ENCODE data around the gene PITPNM3.

The PITPNM3 gene

DNA sequence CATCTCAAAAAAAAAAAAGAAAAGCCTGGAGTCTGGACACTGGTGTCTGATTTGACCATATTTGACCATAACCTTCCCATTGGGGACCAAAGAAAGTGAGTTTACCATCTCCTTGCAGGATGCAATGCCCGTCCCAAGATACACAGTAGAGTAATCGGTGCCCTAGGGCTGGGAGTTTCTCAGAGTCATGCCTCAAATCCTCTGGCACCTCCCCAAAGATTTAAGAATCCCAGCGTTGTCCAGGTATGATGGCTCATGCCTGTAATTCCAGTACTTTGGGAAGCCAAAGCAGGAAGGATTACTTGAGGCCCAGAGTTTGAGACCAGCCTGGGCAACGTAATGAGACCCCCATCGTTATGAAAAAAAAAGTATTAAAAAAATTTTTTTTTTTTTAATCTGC is 5.0 kb downstream of the PITPNM3 start:
- no peak for DNase-seq

DNA sequence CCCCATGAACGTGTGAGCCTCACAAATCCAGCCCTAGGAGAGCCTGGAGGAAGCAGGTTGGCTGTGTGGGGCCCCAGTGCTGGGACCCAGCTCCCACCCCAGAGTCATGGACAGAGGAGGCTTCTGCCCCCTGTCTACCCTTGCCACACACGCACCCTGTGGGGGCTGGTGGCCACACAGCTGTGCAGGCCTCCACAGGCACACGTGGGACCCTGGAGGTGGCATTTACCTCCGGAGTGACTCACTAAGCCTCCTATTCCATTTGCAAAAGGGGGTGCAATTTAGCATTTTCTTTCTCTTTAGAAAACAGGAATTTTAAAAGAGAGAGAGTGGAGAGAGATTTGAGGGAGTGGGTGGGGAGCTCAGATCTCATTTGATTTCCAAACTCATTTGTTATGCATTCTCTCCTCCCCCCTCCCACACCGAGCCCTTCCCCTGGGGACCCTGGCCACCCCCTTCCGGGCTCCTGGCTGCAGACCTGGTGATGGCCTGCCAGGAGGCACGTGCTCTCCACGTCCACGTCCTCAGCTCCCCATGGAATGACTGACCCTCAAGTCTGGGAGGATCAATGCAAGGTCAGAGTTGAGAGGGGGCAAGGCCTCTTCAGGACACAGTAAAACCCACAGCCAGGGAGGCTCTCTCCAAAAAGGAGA is 6.8 kb downstream of the PITPNM3 start:
- no peak for DNase-seq

DNA sequence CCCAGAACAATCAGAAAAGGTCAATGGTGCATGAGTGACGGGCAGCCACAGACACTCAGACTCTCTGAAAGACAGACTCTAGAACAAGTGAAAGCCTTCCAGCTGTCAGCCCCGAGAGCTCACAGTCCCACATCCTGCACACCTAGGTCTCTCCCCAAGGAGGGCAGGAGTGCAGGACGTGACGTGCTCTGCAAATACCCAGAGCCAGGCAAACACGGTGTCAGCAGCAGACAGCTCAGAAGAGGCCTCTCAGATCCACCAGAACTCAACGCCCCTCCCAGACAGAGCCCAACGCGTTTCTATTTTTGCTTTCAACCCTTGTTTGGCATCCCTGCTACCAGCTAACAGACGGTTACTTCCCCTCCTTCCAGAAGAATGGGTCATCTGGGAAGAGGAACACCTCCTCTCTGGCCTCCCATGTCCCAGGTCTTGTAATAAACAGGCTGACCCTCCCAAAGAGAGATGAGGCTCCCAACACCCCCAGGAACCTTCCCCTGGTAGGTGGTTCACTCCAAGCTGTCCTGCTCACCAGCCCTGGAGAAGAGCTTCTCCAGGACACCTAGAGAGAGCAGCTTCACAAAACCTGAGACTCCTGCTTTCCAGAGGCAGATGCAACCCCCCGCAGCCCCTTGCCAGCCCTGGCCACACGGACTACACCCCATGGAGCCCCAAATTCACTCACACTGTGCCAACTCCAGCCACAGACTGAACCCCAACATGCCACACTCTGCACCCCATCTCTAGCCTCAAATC is 7.6 kb downstream of the PITPNM3 start:
- DNase-seq: no peak

DNA sequence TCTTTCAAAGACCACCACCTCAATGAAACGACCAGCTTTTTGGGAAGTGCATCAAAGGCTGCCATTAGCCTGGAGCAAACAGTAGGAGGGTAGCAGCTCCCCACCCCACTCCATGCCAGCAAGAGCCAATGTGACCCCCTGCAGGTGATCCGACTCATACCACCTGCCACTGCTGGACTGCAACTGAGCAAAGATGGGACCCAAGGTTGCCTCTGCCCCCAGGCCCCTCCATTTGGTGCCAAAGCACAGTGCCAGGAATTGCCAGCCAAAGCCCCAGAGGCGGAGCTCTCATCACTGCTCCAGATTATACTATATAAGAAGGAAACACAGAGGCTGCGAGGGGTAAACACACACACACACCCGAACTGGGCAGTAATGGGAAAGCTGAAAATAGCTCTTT is 8.3 kb downstream of the PITPNM3 start:
- no peak for DNase-seq

DNA sequence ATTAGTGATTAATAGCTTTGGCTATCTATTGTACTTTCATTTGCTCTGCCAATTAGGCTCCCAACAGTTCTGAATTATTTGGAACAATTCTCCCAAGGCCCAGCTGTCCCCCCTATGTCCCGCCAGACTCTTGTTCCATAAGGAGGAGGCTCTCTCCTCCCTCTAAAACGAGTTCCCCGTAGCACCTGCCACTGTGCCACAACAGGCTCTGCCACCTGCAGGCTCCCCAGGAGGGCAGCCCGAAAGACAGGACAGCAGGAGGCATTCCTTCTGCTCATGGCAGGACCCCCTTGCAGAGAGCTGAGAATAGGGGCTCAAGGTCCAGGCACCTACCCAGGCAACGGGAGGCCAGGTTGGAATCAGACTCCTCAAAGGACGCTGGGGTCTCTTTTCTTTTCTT is 9.0 kb downstream of the PITPNM3 start:
- DNase-seq: no peak

DNA sequence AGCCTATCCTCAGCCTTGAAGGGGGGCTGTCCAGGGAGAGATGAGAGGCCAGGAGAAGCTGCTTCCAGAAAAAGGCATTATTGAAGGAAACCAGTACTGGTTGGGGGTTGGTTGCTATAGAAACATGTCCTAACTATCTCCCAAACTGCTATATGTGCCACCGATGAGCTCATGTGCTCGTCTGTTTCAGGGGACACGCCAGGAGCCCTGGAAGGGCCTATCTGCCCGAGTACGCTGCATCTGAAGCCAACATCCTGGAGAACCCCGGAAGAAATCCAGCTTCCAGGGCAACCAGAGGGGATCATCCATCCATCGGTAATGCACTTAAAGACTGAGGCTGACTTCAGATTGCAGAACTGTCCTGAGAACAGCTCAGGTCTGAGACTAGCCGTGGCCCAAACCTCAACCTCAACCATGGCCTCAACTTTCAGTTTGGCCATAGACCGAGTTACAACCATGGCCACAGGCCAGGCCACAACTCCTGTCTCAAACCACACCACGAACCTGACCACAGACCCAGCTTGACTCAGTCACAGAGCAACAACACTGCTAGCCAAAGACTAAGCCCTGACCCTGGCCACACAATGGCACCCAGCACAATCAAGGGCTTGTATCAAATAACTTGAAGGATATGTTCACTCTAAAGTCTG is 10.2 kb downstream of the PITPNM3 start:
- peak; percentile 69 for DNase-seq

GRCh38 chr17:6545291-6545690 is 11.1 kb downstream of the PITPNM3 start:
- no peak for DNase-seq

GRCh38 chr17:6544011-6544370 is 12.4 kb downstream of the PITPNM3 start:
- no peak for DNase-seq

GRCh38 chr17:6543079-6544010 is 13.0 kb downstream of the PITPNM3 start:
- DNase-seq: no peak

DNA sequence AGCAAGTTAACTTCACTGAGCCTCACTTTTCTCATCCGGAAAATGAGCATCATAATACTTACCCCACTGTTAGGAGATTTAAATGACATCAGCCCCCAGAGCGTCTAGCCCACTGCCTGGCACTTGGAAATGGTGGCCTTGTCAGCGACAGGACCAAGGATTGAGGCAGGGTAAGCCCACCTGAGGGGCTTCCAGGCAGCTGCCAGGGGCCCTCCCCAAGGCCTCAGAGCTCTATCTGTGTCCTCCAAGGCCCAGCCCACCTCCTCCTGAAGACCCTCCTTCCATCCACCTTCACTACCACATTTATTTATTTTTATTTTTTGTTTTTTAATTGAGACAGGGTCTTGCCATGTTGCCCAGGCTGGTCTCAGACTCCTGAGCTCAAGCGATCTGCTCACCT is 13.8 kb downstream of the PITPNM3 start:
- DNase-seq: no peak

DNA sequence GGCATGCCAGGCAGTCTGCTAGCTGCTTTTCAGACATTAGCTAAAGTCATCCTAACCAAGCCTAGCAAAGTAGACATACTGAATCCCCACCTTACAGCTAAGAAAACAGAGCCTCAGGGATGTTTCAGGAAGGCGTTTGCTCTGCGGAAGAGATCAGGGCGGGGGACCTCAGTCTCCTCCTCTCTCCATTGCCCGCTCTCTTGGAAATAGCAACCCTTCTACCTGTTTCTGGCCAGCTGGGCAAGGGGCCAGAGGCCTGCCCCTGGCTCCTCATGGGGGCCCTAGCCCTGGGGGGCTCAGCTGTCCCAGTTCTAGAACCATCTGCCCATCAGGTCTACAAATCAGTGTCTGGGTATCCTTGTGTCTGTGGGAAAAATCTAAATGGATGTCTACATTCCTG is 14.5 kb downstream of the PITPNM3 start:
- no peak for DNase-seq

GRCh38 chr17:6539871-6540270 is 16.5 kb downstream of the PITPNM3 start:
- DNase-seq: no peak

GRCh38 chr17:6536566-6537065 is 19.7 kb downstream of the PITPNM3 start:
- no peak for DNase-seq

GRCh38 chr17:6536053-6536452 is 20.3 kb downstream of the PITPNM3 start:
- no peak for DNase-seq

GRCh38 chr17:6534846-6535514 is 21.4 kb downstream of the PITPNM3 start:
- no peak for DNase-seq

DNA sequence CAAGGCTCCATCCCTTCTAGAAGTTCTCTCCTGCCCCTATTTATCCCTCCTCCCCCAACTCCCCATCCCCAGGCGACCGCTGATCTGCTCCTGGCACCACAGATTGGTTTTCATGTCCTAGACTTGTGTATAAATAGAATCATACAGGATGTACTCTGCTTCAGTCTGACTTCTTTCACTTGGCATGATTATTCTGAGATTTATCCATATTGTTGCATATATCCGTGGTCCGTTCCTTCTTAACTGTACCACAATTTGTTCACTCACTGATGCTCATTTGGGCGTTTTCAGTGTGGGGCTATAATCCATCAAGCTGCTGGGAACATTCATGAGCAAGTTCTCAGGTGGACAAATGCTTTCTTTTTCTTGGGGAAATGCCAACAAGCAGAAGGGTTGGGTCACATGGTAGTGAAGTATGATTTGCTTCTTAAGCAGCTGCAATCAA is 23.9 kb downstream of the PITPNM3 start:
- peak; percentile 22 for DNase-seq

GRCh38 chr17:6531575-6531974 is 24.8 kb downstream of the PITPNM3 start:
- DNase-seq: no peak

GRCh38 chr17:6530324-6530920 is 25.9 kb downstream of the PITPNM3 start:
- no peak for DNase-seq

- DNase-seq: no peak
These were observed 27.8 kb downstream of the PITPNM3 start for GRCh38 chr17:6528557-6528956.

DNA sequence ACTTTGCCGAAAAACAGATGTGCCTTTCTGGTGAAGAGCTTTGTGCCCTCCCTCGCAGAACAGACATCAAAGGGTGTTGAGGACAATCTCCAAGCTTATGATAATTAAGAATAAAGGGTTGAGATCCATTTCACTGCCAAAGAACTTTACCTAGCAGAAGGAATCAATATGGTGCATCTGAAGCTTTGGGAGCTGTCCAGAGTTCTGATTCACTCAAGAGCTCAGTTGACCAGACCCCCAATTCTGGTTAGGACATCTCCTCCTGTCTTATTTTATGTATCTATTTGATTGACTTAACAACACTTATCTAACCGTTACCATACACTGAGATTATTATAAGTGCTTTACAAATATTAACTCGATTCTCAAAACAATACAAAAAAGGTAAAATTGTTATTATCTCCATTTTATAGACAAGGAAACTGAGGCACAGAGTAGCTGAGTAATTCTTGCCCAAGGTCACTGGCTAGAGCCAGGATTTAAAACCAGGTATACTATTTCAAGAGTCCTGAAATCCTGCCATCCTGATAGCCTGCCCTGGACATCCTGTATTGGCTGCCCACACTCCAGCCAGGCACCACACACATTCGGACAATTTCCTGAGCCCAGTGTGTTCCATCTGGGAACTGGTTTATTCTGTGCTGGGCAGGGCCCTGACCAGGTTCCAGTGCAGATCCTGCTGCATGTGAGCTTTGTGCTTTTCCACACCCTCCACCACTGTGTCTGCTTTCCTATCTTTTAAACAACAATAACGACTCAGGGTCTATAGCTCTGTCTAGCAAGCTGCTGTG is 29.8 kb downstream of the PITPNM3 start:
- peak; percentile 15 for DNase-seq

- DNase-seq: no peak
These were observed 30.6 kb downstream of the PITPNM3 start for GRCh38 chr17:6525731-6526130.
